ENCODE measurements around the gene KHDRBS1.
"Not testable (repeated sequence)": the region's sequence is repeated elsewhere in the genome, so short reads cannot be mapped to it uniquely, and the experiment has no call there.

The KHDRBS1 gene

GRCh38 chr1:32063261-32063681 lies 49.6 kb downstream of the KHDRBS1 start:
- ChIA-PET POLR2A (interaction anchor here (0.6 to 4.8 kb wide), 4 partner anchors 10 to 130 kb away, joined by 3 to 28 read pairs (median 4); partner anchors contain the start of genes KHDRBS1 and TMEM39B), CTCF (interaction anchor here (0.6 to 1.7 kb wide), 16 partner anchors 9 to 300 kb away, joined by 3 to 10 read pairs (median 5); partner anchors contain the start of gene TMEM39B)
- TF ChIP-seq BHLHE40 (IDR thresholded peaks at IDR 0.05; ENCODE audit: borderline replicate concordance), result no peak
- TF ChIP-seq FOXK2 (IDR thresholded peaks at IDR 0.05), result no peak
- no peak for TF ChIP-seq FOXA1 (IDR thresholded peaks at IDR 0.05)
- TF ChIP-seq ARNT (IDR thresholded peaks at IDR 0.05), result no peak
- no peak for TF ChIP-seq L3MBTL2 (conservative IDR thresholded peaks at IDR 0.05)
- no peak for TF ChIP-seq TARDBP (IDR thresholded peaks at IDR 0.05)
- no peak for TF ChIP-seq PKNOX1 (IDR thresholded peaks at IDR 0.05)
- TF ChIP-seq SUZ12 (IDR thresholded peaks at IDR 0.05), result no peak
- DNase-seq (ENCODE audit: extremely low spot score), result peak; percentile 76

GRCh38 chr1:32065613-32066488 lies 52.2 kb downstream of the KHDRBS1 start:
- CTCF ChIA-PET, result interaction anchor here (0.7 kb wide), 1 partner anchor 251 kb away, joined by 4 read pairs; no protein-coding TSS in a partner anchor
- peak; percentile 76 for TF ChIP-seq ZNF384 (IDR thresholded peaks at IDR 0.05)
- POLR2A ChIA-PET, result interaction anchor here (0.9 kb wide), 1 partner anchor 303 kb away, joined by 3 read pairs; no protein-coding TSS in a partner anchor

GRCh38 chr1:32066489-32066873 lies 52.8 kb downstream of the KHDRBS1 start:
- TF ChIP-seq TARDBP (IDR thresholded peaks at IDR 0.05) (no peak), SP1 (IDR thresholded peaks at IDR 0.05) (no peak), ZNF384 (IDR thresholded peaks at IDR 0.05) (no peak), SUZ12 (IDR thresholded peaks at IDR 0.05) (no peak), NFRKB (IDR thresholded peaks at IDR 0.05) (no peak), FOXA1 (IDR thresholded peaks at IDR 0.05) (no peak)
- CTCF ChIA-PET, result interaction anchor here (0.7 kb wide), 1 partner anchor 252 kb away, joined by 4 read pairs; no protein-coding TSS in a partner anchor
- DNase-seq (ENCODE audit: extremely low spot score), result no peak
- POLR2A ChIA-PET, result interaction anchor here (0.9 kb wide), 1 partner anchor 304 kb away, joined by 3 read pairs; no protein-coding TSS in a partner anchor

More at GRCh38 chr1:32065613-32066488, 52.2 kb downstream of the KHDRBS1 start:
- DNase-seq (ENCODE audit: extremely low spot score), result not testable (repeated sequence)

- ChIA-PET POLR2A (no interaction called here), CTCF (no interaction called here)
- no peak for TF ChIP-seq L3MBTL2 (conservative IDR thresholded peaks at IDR 0.05)
- no peak for TF ChIP-seq CTBP1 (IDR thresholded peaks at IDR 0.05; ENCODE audit: borderline replicate concordance)
- no peak for TF ChIP-seq ARNT (IDR thresholded peaks at IDR 0.05)
- TF ChIP-seq ZNF384 (IDR thresholded peaks at IDR 0.05), result no peak
- no peak for TF ChIP-seq SUZ12 (IDR thresholded peaks at IDR 0.05)
- TF ChIP-seq LEF1 (IDR thresholded peaks at IDR 0.05; ENCODE audit: borderline replicate concordance), result no peak
- no peak for TF ChIP-seq PKNOX1 (IDR thresholded peaks at IDR 0.05)
- TF ChIP-seq BHLHE40 (IDR thresholded peaks at IDR 0.05; ENCODE audit: borderline replicate concordance), result no peak
- no peak for TF ChIP-seq NFRKB (IDR thresholded peaks at IDR 0.05)
- TF ChIP-seq FOXA1 (IDR thresholded peaks at IDR 0.05), result no peak
- no peak for TF ChIP-seq ELF4 (IDR thresholded peaks at IDR 0.05)
- no peak for TF ChIP-seq TARDBP (IDR thresholded peaks at IDR 0.05)
- no peak for TF ChIP-seq SP1 (IDR thresholded peaks at IDR 0.05)
- no peak for TF ChIP-seq HDGF (IDR thresholded peaks at IDR 0.05; ENCODE audit: borderline replicate concordance)
- TF ChIP-seq FOXK2 (IDR thresholded peaks at IDR 0.05), result no peak
- TF ChIP-seq FOXM1 (IDR thresholded peaks at IDR 0.05; ENCODE audit: borderline replicate concordance), result no peak
- DNase-seq (ENCODE audit: extremely low spot score), result no peak
These were observed 55.4 kb downstream of the KHDRBS1 start for GRCh38 chr1:32068957-32069588.

GRCh38 chr1:32071758-32072621 lies 58.3 kb downstream of the KHDRBS1 start:
- ChIA-PET CTCF (interaction anchor here (0.5 to 1.1 kb wide), 2 partner anchors 9 to 17 kb away, joined by 4 to 6 read pairs; no protein-coding TSS in a partner anchor), POLR2A (interaction anchor here (0.6 to 2.9 kb wide), 24 partner anchors 11 to 188 kb away, joined by 3 to 28 read pairs (median 4); partner anchors contain the start of genes CCDC28B, KHDRBS1, KPNA6 and TXLNA)
- TF ChIP-seq HDGF (IDR thresholded peaks at IDR 0.05; ENCODE audit: borderline replicate concordance), result peak; percentile 25
- TF ChIP-seq BHLHE40 (IDR thresholded peaks at IDR 0.05; ENCODE audit: borderline replicate concordance), result no peak
- TF ChIP-seq L3MBTL2 (conservative IDR thresholded peaks at IDR 0.05), result peak; percentile 48
- no peak for DNase-seq (ENCODE audit: extremely low spot score)
